Stimulated activated CD4-positive, alpha-beta T cell treated with anti-CD3 and anti-CD28 coated beads, Interleukin-4, amount 100 ng/mL, for 48 hours (primary cell): ENCODE data around the gene SRSF1.
"Not testable (repeated sequence)": the region's sequence is repeated elsewhere in the genome, so short reads cannot be mapped to it uniquely, and the experiment has no call there.

ENCODE experiments used
- DNase-seq, 2 donors: peaks; one replicate each; pipeline ENCODE4 v3.0.0-alpha.2; 2020; ENCODE audit warnings: low read depth in 2 of 2

SRSF1 gene, protein sequence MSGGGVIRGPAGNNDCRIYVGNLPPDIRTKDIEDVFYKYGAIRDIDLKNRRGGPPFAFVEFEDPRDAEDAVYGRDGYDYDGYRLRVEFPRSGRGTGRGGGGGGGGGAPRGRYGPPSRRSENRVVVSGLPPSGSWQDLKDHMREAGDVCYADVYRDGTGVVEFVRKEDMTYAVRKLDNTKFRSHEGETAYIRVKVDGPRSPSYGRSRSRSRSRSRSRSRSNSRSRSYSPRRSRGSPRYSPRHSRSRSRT

DNA sequence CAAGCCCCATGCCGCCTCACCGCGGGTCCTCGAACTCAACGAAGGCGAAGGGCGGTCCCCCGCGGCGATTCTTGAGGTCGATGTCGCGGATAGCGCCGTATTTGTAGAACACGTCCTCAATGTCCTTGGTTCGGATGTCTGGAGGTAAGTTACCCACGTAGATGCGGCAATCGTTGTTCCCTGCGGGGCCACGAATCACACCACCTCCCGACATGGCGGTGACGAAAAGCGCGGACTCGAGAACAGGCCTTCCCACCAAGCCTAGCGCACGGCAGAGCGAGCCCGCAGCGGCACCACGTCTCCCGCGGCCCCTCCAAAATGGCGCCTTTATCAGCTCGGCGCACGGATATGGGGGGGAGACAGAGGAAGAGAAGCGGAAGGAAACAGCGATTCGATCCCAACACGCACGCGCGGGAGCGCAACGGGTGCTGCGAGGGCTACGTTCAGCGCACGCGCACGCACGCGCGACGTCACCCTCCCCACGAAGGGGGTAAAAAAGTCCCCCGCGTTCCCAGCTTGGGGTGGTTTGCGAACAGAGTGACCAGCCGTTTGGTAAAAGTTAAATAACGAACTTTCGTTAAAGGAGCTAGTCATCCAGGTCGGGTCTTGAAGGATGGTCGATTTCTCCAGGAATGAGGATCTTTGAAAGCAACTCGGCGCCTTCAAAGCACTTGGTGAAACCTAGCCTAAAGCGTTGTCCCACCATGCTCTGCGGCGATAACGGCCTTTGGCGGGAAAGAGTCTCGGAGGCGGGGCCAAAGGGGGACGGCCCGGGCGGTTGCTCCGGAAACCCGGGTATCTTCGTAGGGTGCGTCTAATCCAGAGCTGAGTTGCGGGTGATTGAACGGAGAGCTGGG, at the start of gene SRSF1:
Gene SRSF1, minus strand, starts transcription at position 323 of the 857 bp plus-strand sequence. Its CDS starts 109 bp downstream, at position 214.
- DNase-seq: peak; percentile 96 to 97

DNA sequence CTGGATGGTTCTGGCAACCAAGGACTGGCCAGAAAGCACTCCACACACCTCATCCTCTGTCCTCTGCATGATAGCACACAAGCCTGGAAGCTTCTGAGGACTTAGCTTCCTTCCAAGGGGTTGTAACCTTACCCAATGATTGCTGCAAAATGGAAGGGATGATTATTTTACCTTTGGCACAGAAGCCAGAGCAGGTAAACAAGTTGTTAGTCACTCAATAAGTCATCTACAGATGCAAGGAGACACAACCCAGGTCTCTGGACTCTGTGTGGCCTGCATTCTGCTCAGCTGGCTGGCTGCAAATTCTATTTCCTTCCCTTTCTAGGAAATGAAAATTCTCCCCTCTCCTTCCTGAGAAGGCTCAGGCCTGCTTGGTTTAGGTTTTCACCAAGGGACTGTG, 49.4 kb upstream of the SRSF1 start:
- DNase-seq: no peak

DNA sequence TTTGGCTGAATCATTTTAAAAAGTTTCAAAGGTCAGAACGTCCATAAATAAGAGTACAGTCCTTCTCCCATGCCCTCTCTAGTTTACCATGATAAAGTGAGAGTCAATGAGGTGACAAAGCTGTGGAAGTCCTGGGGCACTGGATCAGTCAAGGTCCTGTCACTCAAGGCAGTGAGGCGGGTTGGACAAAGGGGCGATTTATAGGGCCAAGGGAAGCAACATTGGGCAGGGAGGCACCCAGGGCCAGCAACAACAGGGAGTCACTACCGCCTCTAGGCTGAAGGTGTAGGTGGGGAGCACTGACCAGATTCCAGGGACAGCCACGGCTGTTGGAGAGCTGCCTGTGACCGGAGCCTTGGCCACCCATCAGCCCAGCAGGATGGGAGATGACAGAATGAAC, 47.6 kb upstream of the SRSF1 start:
- DNase-seq: no peak

DNA sequence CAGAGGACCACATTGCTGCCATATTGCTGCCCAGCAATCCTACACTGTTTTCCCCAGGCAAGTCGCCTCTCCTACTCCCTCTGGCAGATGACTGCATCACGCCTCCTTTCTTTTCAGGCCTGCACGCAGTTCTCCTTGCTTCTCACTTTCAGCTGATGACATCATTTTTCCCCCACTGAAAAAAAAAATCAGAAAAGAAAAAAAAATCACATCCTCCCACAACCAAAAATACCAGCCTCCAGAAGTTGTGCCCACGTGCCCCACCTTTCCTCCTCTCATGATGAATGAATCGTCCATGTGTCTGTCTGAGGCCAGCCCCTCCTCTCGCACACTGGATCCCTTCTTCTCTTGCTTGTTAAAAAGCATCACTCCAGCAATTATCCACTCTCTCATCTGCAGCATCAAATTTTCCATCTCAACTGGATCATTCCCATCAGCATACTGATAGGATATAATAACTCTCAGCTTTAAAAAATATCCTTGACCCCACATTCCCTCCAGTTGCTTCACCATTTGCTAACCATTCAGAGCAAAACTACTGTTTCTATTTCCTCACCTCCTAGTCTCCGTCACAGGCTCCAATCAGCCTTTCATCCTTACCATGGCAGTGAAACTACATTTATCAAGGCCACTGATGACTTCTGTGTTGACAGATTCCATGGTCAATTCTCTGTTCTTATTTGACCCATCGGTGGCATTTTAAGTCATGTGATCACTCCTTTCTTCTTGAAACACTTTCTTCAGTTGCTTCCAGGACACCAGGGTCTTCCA, 46.1 kb upstream of the SRSF1 start:
- DNase-seq: peak in 1 of 2 donors; percentile 15

DNA sequence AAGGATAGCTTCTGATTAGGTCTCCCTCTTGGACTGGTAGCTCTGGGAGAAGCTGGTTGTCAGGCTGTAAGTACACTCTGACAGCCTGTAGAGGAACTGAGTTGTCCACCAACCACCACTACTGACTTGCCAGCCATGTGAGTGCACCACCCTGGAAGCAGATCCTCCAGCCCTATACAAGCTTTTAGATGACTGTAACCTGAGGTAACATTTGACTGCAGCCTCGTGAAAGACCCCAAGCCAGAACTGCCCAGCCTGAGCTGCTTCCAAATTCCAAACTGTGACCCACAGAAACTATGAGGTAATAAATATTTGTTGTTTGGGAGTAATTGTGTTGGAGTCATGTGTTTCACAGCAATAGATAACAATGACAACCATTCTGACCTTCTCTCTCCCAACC, 45.4 kb upstream of the SRSF1 start:
- DNase-seq: no peak

DNA sequence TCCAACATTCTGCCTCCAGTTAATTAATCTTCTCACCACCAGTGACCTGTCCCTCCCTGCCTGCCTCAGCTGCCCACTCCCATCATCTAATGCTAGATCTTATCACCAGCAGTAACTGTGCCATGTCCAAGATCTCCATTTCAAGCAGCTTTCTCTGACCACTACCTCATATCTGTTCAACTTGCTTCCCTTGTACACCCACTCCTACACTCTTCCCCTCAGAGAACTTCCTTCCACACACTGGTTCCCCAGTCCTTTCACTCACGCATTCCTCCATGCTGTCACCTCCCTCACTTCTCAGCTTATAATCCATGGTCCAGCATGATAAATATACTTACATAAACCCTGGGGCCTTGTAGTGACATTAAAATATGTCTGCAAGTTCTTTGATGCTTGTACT, 44.4 kb upstream of the SRSF1 start:
- DNase-seq: no peak

DNA sequence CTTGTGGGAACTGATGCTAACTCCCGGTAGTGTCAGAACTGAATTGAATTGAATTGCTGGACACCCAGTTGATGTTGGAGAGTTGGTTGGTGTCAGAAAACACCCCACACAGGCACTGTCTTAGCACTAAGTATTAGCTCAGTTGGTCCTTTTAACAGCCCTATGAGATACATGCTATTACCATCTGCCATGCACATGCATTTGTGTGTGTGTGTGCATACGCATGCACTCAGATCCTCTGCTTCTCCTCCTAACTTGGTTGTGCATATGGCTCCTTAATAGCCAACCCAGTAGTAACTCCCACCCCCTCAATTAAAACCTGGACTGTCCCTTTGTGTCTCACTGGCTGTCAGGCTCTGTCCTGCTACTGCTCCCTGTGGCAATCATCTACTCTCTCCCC, 43.9 kb upstream of the SRSF1 start:
- DNase-seq: no peak

DNA sequence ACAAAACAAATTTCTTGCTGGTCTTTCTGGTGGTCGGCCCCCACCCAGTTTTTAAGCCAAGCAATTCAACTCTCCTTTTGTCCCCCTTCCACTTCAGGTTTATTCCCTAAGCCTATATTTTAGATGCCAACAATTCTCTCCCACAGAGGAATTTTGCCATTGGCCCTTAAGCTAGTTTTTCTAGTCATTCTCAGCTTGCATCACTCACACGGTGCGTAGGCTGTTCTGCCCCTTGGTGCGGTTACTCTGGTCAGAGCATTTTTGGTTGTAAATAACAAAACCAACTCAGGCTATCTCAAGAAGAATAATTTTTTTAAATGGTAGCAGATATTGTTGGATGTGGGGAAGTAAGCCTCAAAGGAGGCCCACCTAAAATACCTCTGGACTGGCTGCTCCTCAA, 42.5 kb upstream of the SRSF1 start:
- DNase-seq: no peak

DNA sequence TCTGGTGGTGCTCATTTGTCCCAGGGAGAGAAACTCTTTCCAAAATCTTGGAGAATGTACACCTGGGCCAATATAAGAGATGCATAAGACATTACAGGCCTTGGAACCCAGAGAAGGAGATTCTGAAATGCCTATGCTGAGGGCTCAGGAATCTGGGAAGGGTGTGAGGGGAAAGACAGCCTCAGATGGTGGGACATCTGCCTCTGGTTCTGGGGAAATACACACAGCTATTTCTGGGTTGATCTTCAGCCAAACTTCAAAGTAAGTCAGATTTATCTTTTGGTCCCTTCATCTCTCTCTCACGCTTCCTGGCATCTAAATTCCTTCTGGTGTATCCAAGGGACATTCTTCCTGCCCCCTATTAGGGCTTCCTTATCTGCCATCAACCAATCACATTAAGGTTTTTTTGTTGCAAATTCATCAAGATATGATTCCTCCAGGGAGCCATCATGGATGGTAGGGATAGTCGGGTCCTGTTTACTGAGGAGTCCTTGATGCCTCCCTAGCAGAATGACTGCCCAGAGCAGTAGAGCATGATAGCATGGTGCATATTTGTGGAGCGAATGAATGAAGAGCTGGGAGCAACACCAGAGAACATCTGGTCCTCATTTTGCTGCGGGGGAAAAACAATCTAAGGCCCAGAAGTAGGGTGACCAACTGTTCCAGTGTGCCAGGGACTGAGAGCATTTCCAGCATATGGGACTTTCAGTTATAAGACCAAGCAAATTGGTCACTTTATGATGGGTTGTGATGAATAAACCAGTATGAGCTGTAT, 40.5 kb upstream of the SRSF1 start:
- no peak for DNase-seq

DNA sequence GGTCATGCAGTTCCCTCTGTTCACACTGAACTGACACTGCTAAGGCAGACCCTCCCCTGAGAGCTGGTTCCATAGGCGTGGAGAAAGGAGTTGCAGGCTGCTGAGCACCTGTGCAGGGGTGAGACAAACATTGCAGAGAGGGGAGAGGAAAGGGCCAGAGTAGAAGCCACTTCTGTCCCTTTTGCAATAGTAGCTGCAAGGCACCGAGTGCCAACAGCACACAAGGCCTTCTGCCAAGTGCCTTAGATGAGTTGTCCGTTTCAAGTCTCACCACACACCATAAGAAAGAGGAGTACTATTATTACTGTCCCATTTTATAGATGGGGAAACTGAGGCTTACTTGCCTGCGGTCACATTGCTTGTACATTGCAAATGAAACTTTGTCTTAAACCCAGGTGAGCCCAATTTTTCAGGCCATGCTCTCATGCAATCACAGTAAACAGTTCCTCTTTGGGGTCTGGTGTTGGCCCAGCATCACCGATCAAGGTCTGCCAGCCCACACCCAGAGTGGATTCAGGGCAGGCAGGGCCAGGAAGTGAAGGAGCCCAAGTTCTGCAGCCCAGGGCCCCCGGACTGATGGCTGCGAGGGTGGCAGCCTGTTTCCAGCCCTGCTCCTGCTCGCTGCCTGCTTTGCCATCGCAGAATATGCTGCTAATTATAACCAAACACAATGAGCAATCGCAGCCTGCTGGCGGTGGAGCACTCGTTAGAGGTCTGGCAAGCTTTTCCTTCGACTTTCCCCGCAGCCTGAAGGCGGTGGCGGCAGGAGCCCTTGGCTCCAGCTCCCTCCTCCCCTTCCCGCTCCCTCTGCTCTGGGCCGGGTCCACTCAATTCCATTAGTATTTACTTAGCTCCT, 39.4 kb upstream of the SRSF1 start:
- DNase-seq: no peak

DNA sequence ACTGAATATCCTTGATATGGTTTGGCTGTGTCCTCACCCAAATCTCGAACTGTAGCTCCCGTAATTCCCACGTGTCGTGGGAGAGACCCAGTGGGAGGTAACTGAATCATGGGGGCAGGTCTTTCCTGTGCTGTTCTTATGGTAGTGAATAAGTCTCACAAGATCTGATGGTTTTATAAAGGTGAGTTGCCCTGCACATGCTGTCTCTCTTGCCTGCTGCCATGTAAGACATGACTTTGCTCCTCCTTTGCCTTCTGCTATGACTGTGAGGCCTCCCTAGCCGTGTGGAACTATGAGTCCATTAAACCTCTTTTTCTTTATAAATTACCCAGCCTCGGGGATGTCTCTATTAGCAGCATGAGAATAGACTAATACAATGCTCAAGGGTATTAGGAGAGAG, 37.2 kb upstream of the SRSF1 start:
- DNase-seq: not testable (repeated sequence)

DNA sequence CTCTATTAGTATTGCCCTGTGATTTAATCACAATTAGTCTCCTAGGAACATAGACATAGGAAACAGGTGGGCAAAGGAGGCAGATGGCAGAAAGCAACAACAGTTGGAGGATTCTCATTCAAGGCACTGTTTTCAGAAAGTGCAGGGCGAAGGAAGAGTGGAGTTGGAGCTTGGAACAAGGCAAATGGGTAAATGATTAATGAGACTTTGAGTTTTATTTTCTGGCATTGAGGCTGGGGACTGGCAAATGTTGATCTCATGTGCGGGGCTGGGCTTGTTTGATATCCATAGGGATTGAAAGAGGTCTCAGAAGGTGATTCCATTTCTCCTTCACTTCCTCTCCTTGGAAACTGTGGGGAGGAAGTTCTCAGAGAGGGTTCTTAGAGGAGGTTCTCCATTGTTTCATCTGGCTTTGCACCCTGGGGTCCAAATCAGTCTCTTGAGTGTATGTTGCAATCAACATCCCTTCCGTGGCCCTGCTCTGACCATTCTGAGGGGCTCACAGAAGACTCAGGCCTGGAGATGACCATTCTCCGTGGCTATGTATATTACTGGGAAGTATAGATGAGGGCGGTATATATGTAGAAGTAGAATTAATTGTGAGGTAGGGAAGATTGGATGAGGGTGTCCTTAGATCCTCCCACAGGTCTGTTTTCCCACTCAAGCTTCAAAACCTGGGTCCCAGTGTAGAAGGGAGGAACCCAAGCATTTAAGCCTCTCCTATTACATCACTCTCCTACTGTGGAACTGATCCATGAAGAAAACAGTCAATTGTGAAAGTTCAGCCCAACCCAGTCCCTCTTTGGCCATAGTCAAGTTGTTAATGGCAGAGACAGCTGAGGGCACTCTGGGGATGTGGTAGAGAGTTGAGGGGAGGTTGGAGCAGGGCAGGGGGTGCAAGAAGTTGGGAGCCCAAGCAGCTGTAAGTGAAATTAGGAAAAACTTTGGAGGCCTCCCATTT, 36.5 kb upstream of the SRSF1 start:
- DNase-seq: no peak

DNA sequence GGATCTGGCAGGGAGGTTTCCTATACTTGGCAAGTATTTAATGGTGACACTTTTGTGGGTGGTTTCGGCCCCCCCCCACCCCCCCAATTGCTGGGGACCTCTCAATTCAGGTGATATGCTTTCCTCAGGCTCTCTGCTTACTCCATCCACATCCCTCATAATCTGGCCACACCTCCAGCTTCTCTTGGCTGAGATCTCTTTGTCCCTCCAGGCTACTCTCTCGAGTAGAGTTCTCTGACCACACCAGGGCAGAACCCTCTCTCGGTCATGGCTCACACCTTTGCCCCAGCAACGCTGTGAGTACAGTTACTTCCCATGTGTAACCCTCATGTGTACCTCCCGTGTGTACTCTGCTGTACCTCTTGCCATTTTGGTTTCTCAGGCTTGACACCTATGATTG, 34.1 kb upstream of the SRSF1 start:
- no peak for DNase-seq

DNA sequence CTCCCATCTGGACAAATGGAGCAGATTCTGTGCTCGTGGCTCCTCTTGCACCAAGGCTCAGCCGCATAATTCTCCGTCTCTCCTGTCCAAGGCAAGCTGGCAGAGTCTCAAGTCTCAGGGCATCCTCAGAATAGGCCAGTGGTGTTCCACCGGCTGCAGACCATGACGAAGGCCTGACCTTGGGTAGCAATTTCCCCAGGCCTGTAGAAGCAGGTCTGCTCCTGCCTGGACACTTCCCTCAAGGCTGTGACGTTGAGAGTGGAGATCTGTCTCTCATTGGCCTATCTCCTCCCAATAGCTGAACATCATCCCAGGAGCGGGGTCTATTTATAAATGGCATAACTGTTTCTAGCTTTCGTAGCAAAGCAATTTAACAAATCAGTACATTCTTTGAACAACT, 33.3 kb upstream of the SRSF1 start:
- DNase-seq: no peak

DNA sequence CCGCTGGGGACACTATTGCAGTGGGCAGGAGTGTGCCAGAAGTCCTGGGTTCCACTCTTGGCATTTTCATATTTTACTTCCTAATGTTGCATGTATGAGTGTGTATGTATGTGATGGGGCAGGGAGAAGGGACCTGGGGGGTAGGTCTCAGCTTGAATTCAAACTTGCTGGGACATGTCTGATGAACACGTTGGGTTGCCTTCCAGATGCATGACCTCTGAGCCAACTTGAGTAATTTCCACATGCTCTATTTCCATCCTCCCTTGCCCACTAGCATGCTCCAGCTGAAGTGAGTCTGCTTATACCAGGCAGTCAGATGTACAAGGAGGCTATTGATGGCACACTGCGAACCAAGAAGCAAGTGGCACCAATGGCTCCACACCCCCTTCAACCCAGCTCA, 32.9 kb upstream of the SRSF1 start:
- no peak for DNase-seq

DNA sequence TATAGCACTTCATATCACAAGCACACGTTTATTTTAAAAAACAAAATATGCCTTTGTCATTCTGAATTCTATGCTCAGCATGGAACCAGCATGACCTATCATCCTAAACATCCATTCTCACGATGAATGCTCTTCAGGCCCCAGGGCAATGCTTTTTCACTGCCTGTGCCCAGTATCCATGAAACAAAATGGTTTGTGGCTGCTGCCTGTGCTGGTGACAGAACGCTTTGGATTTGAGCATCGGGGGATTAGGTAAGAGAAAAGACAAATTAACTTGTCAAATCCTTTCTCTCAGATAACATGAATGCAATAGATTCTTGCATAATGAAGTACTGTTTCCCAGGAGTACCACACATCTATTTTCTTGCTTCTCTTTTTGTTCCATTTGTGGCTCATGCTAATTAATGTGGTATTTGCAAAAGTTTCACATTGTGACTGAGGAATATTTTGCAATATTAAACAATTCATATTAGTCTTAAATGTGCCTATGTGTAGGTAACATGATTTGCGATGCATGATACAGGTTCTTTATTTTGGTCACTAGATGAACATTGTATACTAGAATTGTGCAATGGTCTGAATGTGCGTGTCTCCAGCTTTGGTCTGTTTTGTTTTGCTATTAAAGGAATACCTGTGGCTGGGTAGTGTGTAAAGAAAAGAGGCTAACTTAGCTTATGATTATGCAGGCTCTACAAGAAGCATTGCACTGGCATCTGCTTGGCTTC, 25.8 kb upstream of the SRSF1 start:
- DNase-seq: no peak

DNA sequence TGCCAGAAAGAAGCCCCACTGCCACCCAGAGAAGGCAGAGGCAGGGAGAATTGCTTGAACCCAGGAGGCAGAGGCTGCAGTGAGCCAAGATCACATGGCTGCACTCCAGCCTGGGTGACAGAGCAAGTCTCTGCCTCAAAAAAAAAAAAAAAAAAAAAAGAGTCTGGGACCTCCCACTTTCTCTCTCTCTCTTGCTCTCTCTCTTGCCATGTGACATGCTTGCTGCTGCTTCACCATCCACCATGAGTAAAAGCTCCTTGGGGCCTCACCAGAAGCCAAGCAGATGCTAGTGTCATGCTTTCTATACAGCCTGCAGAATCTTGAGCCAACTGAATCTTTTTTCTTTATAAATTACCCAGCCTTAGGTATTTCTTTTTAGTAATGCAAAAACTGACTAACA, 21.5 kb upstream of the SRSF1 start:
- DNase-seq: no peak

DNA sequence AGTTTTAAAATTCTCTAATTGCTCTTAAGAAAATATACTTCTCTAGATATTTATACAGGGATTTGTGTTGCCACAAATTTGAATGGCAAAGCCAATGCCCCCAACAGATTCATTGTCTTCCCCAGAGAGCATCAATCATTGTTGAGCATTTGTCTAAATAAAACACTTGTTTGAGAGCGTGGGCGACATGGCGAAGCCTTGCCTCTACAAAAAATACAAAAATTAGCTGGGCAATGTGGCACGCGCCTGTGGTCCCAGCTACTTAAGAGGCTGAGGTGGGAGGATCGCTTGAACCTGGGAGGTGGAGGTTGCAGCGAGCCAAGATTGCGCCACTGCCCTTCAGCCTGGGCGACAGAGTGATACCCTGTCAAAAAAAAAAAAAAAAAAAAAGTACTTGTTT, 13.4 kb upstream of the SRSF1 start:
- no peak for DNase-seq

DNA sequence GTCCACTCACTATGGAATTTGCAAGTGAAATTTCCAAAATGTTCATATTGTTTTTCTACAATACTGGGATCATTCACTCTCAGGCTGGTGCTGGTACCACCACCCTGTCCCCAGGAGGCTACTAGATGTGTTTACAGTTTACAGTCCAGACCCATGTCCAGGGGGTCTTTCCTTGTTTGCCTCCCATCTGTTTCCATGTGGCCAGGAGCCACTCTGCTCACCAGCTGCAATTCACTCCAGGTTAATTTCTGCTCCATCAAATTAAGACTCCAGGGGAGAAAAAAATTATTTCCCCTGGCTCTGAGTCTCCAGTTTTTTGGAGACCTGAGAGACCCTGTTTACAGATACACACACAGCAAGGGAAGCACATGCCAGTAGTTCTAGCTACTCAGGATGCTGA, 12.5 kb upstream of the SRSF1 start:
- no peak for DNase-seq
